ENCODE measurements around the gene RXFP1.

The RXFP1 gene

GRCh38 chr4:158543191-158543590, 21.5 kb downstream of the RXFP1 start:
- DNase-seq = no peak

DNA sequence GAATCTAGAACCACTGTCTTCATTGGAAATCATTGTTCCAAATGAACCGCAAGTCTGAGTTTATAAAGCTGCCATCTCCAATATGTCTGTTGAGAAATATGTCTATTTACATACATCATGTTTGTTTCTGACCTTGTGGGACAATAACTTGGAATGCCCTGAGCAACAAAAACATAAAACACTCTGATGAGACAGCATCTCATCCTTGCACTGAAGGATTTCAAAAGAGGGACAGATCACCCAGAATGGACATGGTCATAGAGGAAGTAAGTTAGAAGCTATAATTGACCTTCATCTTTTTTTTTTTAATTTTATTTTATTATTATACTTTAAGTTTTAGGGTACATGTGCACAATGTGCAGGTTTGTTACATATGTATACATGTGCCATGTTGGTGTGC, 22.5 kb downstream of the RXFP1 start:
- no peak for DNase-seq

DNA sequence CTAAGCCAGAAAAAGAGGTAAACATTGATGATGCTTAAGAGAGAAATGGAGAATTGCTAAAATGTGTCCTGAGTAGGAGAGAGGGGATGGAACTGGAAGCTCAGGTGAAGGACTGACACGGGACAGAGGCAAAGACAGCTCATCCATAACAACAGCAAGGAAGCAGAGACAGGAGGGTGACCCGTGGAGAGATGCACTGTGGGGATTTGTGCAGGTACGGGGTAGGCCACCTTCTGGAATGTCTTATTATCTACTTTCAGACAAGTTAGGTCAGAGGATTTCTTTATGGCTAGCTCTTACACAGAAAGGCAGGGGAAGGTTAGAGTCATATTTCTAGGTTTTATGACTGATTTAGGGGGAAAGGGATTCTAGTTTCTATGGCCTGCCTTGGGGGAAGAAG, 31.7 kb downstream of the RXFP1 start:
- no peak for DNase-seq

DNA sequence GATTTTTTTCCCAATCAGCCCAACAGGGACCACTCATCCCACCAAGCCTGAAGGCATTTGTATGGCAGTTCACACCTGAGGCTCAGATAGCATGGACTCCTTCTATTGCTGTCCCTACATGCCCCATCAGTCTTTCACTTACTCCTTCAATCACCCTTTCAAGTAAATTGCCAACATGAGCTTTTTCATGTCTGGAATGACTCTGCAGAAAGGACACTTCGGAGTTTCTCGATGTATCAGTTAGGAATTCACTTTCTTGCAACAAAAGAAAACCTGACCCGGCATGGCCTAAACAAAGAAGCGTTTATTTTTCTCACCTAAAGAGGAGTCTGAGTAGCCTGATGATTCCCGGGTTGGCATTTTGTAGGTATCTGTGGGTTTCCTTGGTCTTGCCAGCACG, 38.6 kb downstream of the RXFP1 start:
- no peak for DNase-seq

DNA sequence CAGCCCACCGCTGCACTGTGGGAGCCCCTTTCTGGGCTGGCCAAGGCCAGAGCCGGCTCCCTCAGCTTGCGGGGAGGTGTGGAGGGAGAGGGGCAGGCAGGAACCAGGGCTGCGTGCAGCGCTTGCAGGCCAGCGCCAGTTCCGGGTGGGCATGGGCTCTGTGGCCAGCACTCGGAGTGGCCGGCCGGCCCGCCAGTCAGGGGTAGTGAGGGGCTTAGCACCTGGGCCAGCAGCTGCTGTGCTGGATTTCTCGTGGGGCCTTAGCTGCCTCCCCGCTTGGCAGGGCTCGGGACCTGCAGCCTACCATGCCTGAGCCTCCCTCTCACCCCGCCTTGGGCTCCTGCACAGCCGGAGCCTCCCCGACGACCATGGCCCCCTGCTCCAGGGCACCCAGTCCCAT, 45.2 kb downstream of the RXFP1 start:
- no peak for DNase-seq

DNA sequence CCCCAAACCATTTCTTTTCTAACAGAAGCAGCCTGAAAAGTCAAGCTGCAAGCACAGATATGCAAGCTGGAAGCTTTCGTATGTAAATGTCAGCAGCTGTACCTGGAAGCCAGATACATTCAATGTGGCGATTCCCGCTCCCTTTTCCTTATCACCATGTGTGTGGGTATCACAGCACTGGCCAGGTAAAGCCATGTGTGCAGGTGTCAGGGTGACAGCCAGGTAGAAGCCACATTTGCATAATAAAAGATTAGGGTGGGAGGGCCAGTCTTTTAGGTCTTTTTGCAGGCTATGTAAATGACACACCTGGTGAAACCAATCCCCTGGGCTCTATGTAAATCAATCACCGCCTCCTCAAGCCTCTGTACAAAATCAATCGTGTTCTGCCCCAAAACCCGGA, 50.1 kb downstream of the RXFP1 start:
- no peak for DNase-seq

DNA sequence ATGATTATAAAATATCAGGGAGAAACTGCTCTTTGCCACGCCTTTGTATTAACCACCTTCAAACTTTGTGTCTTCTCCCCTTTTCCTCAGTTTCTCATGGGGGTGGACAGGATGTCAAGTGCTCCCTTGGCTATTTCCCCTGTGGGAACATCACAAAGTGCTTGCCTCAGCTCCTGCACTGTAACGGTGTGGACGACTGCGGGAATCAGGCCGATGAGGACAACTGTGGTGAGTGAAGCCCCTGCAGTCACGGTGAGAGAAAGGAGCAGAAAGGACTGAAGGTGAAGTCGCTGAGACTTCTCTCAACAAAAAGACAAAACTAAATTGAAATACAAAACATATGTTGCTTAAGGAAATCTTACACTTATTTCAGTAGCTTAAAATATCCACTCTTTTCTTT, 50.9 kb downstream of the RXFP1 start:
- no peak for DNase-seq

GRCh38 chr4:158578476-158578875, 56.8 kb downstream of the RXFP1 start:
- DNase-seq = no peak

GRCh38 chr4:158580064-158580463, 58.4 kb downstream of the RXFP1 start:
- no peak for DNase-seq

DNA sequence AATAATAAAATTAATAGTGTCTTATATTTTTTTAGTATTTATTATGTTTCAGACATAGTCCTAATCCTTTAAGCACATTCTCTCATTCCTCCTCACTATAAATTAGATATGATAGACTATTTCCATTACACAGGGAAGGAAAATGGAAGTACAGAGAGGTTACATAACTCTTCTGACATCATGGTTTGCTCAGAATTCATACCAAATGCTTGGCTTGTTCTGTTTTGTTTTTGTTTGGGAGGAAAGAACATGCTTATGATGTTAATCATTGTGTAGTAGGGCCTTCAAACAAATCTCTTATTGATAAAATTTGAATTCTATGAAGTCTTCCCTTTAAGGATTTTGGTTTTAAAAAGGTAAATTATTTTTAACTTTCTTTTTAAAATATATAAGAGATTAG, 59.5 kb downstream of the RXFP1 start:
- no peak for DNase-seq

- DNase-seq = no peak
Measured at GRCh38 chr4:158586881-158587280, 65.2 kb downstream of the RXFP1 start.

GRCh38 chr4:158588285-158588684, 66.6 kb downstream of the RXFP1 start:
- DNase-seq = no peak

DNA sequence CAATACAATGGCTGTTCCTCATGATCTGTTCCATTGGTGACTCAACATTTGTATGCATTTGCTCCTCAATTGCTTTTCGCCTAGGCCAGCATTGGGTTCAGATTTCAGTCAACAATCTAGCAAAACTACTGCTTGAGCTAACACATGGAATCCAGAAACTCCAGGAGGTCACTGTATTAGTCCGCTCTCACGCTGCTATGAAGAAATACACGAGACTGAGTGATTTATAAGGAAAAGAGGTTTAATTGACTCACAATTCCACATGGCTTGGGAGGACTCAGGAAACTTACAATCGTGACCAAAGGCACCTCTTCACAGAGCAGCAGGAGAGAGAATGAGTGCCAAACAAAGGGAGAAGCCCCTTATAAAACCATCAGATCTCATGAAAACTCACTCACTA, 67.1 kb downstream of the RXFP1 start:
- no peak for DNase-seq

- DNase-seq = no peak
Measured at GRCh38 chr4:158590306-158590705, 68.6 kb downstream of the RXFP1 start.

DNA sequence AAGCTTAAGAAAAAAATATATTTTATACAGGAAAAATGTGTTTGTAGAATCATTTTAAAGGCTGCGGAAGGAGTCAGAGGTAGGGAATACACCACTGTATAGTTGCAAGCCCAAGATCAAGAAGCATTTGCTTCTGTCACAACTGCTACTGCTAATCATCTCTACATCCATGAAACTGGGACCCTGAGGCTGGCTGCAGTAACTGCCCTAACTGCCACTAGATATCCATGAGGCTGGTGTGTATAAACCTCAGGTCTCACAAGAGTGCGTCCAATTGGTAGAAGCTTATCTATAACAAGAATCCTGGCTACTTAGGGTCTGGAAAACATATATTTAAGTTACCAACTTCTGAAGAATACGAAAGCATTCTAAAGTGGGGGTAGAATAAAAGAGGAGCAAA, 69.1 kb downstream of the RXFP1 start:
- DNase-seq = no peak

DNA sequence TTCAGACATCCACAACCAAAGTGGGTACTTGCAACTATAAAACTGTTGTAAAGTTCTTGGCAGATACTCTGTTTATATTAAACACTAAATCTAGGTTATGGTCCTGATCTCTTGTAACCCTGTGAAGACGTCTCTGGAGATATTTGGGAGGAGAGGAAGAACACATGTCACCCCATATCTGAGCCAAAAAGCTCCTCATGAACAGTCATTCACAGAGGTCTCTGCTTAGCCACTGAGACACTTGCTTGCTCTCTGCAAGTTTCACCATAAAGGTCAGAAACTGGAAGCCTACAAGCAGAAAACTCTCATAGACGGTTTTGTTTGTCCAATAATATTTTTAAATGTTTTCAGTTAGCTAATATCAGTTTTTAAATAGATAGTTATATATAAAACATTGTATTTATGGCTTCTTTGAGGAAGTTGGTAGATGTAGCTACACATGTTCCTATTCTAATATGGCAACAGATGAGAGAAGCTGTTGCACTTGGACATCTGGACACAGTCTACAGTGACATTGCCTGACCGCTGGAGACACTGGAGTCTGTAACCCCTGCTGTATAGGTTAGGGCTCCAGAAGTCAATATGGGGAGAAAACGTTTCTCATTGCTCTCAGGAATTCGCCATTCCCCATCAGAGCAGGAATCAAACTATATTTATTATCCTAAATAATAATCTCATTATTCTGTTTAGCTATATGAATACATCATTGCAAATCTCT, 76.4 kb downstream of the RXFP1 start:
- DNase-seq = no peak

DNA sequence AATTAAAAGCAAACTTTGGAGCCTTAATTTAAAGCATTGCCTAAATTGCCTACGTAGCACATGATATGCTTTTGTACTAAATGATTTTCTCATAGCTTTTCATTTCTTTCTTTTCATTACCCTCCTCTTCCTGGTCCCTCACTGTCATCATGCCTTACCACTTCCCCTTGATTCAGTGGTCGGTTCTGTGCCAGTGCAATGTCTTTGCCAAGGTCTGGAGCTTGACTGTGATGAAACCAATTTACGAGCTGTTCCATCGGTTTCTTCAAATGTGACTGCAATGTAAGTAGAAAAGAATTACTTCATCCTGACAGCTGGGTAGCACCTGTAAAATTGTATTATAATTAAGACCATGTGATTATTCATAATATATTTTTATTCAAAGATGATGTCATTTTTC, 77.5 kb downstream of the RXFP1 start:
- DNase-seq = no peak

DNA sequence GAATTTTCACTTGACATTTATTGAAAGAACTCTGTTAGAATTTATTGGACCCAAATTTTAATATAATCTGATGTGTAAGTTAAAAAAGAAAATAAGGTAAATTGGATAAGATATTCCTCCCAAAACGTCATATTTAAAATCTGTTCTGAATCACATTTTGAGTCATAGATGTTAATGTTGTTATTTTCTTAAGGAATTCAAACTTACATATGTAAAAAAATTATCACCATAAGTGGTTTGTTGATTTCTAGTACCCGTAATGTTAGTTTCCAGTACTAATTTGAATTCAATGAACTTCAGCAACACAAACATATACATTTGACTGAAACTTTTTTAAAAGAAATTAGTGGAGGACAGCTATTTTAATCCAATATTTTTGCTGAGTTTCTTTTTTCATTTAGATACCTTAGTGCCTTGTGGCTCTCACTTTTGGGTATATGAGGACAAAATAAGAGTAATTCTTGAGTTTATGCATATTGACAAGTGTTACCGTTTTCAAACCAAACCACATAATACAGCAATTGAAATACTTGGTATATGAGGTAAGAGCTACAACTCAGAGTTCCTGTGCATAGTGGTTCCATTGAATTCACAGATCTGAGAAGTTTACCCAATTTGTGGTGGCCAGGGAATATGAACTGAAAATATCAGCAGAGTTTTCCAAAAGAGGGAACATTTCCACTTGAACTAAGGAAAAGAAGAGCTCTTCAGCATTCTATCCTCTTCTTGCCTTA, 78.2 kb downstream of the RXFP1 start:
- DNase-seq = no peak

DNA sequence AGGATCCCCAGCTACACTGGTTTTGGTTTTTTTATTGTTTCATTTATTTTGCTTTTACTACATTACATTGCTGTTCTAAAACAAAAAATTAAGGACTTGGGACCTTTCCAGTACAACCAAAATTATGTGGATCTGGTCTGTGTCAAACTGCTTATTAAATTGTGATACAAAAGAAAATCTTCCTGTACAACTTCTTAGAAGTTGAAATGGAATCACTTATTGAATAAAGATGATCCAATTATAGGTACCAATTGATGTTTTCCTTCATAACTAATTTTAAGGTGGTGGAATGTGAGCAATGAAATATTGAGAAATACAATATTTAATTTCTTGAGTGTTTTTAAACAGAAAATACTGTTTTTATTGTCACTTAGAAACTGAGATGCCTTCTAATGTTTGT, 82.7 kb downstream of the RXFP1 start:
- no peak for DNase-seq

GRCh38 chr4:158605393-158605792, 83.7 kb downstream of the RXFP1 start:
- no peak for DNase-seq

DNA sequence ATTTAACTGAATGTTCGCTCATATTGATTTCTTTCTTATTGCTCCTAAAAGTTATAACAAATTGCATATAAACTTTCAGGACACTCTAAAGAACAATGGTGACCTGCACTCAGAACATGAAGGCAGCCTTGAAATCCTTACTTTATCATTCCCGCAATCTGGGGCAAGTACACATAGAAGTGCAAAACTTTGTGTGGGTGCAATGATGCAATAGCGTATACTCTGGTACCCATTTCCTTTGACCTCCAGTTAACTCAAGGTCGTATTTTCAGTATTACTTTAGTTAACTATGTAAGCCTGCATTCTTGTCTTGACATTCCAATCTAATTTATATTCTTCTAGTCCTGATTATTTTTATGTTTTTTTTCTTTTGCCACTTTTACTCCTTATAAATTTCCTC, 85.3 kb downstream of the RXFP1 start:
- no peak for DNase-seq

GRCh38 chr4:158609116-158609515, 87.4 kb downstream of the RXFP1 start:
- no peak for DNase-seq

DNA sequence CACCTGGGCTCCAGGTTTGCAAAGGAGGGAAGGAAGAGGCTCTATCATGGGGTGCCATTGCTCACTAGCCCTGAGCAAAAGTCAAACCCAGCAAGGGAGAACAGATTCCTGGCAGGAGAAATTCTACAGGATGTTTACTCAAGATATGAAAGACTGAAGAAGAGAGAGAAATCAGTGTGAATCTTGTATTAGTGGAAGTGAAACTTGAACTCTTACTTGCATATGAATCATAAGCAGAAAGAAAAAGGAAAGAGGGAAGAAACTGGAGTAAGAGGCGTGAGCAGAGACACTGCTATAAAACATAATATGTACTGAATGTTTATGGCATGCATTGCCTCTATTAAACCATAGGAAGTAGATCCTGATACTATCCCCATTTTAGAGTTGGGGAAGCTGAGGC, 89.1 kb downstream of the RXFP1 start:
- no peak for DNase-seq

GRCh38 chr4:158613046-158613445, 91.4 kb downstream of the RXFP1 start:
- DNase-seq = no peak

DNA sequence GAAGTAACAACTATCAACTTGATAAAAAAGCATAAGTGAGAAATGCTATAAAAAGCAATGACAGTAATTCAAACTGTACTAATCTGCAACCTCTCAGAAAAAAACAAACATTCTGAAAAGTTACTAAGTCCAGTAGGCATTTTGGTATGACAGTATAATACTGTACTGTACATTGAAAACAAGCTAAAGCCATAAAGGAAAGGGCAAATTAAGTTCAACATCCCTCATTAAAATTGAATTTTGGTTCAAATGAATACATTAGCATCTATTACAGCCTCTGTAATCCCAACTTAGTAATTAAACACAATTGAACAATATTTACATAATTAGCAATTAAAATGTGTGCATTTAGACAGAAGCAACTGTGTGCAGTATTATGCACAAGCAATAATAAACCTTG, 96.3 kb downstream of the RXFP1 start:
- DNase-seq = no peak

Measured in activated T-cell treated with anti-CD3 and anti-CD28 coated beads, Interleukin-2, amount 50 U/mL, for 1 hour (primary cell).